ENCODE measurements around the gene CNOT6L.
A peak's percentile ranks its signal among the peaks of the same experiment; 100 is the strongest.
"Not testable (repeated sequence)": the region's sequence is repeated elsewhere in the genome, so short reads cannot be mapped to it uniquely, and the experiment has no call there.

CNOT6L gene

DNA sequence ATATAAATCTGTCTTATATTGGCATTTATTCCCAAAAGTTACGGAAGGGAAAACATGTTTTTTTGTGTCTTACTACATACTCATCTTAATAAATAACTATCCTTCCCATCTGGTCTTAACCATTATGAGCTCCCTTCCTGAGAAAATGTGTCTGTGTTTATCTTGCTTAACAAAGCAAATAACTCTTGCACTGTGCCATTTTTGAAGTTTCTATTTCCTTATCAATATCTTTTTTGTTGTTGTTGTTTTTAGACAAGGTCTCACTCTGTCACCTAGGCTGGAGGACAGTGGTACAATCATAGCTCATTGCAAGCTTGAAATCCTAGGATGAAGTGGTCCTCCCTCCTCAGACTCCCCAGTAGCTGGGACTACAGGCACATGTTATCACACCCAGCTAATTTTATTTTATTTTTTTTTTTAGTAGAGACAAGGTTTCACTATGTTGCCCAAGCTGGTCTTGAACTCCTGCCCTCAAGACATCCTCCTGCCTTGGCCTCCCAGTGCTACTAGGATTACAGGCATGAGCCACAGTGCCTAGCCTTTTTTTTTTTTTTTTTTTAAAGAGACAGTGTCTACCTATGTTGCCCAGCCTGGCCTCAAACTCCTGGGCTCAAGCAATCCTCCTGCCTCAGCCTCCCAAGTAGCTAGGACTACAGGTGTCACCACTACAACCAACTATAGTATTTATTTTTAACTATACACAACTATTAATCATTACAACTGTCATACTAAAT lies 36.9 kb downstream of the CNOT6L start:
- no peak for DNase-seq (ENCODE audit: low read depth in 1 of 2, low spot score in 1 of 2)

- DNase-seq (ENCODE audit: low read depth in 1 of 2, low spot score in 1 of 2), result not testable (repeated sequence)
These were observed 38.4 kb downstream of the CNOT6L start for GRCh38 chr4:77780762-77781161.

GRCh38 chr4:77777135-77777807 lies 41.9 kb downstream of the CNOT6L start:
- DNase-seq (ENCODE audit: low read depth in 1 of 2, low spot score in 1 of 2), result no peak

DNA sequence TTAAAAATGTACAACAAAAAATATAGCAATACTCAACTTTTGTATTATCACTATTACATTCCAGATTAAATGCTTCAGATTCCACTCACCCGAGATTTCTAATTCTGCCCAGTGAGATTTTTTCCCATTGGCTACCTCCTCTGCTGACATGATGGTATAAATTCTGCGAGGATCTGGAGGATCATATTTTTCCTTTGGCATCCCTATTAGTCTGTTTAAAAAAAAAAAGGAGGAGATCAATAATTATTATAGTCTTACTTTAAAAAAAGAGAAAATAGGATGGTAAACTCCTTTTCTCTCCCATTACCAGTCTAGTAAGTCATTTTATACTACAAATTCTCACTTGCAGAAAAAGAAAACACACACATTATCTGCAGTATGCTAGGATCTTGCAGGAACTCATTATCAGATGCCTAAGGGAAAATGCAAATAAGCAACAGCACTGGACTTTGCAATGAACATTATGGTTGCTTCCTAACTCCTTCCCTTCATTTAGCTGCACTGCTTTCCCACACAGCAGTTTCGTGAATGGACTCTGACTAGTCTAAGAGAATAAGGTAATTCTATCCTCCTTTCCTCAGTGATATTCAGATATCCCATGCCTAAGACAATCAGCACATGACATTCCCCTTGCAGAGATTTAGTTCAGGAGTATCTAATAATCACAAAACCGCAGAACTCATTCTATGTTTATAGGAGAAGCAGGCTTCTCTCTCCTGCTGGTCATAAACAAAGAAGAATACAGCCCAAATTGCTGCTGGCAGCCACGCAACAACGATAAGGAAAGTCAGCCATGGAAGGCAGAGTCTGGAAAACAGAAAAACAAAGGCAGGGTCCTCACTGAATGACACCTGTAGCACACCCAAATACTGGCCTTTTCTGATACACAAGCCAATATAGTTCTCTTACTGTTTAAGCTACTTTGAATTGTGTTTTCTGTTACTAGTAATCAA lies 42.7 kb downstream of the CNOT6L start:
- no peak for DNase-seq (ENCODE audit: low read depth in 1 of 2, low spot score in 1 of 2)

- no peak for DNase-seq (ENCODE audit: low read depth in 1 of 2, low spot score in 1 of 2)
These were observed 46.1 kb downstream of the CNOT6L start for GRCh38 chr4:77773101-77773500.

GRCh38 chr4:77771566-77771965 lies 47.6 kb downstream of the CNOT6L start:
- DNase-seq (ENCODE audit: low read depth in 1 of 2, low spot score in 1 of 2), result no peak

DNA sequence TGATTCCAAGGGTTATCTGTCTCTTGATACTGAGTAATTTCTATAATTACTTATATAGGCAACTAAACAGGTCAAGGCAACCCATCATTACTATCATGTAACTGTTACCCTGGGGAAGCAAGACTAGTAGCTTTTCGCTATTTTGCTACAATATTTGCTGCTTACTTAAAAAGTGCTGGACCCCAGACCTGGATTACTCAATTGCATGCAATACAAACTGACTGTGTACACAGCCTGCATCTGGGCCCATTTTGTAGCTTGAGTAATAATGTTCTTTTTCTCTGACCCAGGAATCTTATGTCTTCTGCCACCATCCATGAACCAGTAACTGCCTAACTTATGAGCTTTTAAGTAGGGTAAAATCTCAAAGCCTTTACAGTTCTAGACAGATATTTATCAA lies 53.4 kb downstream of the CNOT6L start:
- no peak for DNase-seq (ENCODE audit: low read depth in 1 of 2, low spot score in 1 of 2)

DNA sequence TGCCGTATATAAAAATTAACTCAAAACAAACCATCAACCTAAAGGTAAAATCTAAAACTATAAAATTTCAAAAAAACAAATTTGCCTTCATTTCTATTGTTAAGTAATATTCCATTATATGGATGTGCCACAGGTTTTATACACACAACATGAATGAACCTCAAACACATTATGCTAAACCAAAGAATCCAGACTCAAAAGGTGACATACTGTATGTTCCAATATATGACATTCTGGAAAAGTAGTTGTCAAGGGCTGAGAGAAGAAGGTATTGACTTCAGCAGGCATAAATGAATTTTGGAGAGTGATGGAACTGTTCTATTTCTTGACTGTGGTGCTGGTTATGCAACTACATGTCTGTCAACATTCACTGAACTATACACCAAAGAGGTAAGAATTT lies 56.6 kb downstream of the CNOT6L start:
- no peak for DNase-seq (ENCODE audit: low read depth in 1 of 2, low spot score in 1 of 2)

- no peak for DNase-seq (ENCODE audit: low read depth in 1 of 2, low spot score in 1 of 2)
These were observed 57.6 kb downstream of the CNOT6L start for GRCh38 chr4:77761595-77761994.

DNA sequence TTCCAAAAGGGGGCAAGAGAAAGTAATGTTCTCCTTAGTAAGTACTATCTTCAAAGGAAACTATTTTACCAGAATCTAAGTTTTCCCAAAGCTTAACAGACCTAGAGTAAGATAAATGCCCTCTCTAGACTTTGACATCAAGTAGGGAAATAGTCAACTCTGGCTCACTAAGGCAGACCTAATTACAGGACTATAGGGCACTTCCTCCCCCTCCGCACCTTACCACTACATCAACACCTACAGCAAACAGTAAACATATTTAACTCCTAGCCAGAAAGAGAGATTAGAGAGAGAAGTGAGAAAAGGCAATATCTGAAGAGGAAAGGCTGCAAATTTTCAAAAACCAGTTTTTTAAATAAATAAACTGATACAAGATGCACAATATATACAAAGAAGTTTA lies 60.4 kb downstream of the CNOT6L start:
- DNase-seq (ENCODE audit: low read depth in 1 of 2, low spot score in 1 of 2), result no peak

DNA sequence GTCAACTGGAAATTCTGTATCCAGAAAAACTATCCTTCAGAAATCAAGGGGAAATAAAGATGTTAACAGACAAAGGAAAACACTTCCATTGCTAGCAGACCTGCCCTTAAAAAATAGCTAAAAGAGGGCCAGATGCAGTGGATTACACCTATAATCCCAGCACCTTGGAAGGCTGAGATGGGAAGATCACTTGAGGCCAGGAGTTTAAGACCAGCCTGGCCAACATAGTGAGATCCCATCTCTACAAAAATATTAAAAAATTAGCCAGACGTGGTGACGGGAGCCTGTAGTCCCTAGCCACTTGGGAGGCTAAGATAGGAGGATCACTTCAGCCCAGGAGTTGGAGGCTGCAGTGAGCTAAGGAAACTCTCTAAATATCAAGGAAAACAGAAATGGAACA lies 67.4 kb downstream of the CNOT6L start:
- no peak for DNase-seq (ENCODE audit: low read depth in 1 of 2, low spot score in 1 of 2)

DNA sequence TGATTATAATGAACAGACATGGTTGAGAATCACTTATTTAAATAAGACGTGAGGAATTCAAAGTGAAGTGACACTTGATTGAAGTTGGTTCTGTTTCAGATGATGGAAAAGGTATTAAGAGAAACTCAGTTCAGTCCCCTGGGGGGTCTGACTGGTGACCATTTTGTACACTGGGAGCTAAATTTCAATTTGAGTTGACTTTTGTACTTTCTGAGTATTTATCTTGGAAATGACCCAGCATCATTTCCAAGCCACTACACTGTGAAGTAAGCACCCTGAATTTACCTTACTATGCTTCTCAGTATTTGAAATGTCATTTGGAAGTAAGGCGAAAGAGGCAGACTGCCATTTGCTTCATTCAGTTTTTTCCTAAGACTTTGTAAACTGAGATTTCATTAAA lies 73.4 kb downstream of the CNOT6L start:
- no peak for DNase-seq (ENCODE audit: low read depth in 1 of 2, low spot score in 1 of 2)

DNA sequence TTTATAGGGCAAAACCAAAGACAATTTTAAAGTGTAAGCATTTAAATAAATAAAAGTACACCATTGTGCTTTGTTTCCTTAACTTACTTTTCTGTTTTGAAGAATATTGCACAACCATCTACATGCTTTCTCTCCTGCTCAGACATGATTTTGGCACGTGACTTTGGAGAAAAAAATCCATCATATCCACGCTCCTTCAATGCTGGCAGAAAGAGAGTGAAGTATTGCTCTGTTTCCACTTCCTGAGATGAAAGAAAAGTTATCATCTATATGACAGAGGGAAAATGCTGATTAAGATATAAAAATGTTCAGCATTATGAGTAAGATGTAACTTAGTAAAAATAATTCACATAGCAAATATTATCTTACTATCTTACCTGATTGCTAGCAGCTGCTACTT lies 77.1 kb downstream of the CNOT6L start:
- no peak for DNase-seq (ENCODE audit: low read depth in 1 of 2, low spot score in 1 of 2)

GRCh38 chr4:77740480-77740879 lies 78.7 kb downstream of the CNOT6L start:
- no peak for DNase-seq (ENCODE audit: low read depth in 1 of 2, low spot score in 1 of 2)

DNA sequence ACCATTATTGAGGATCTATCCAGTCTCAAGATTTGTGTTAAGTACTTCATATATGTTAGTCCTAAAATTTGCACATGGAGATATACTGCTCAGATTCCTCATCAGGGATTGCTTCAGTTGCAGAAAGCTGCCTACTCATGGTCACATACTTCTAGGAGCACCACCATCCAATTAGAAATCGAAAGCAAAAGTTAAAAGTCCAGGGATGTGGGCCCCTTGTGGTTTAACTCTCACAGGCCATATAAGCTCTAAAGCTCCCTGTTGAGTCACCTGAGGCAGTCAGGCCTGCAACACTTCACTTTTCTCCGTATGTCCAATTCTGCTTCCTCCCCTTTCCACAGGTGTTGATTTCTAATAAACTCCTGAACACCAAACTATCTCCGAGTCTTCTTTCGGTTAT lies 84.2 kb downstream of the CNOT6L start:
- DNase-seq (ENCODE audit: low read depth in 1 of 2, low spot score in 1 of 2), result peak in 1 of 2 donors; percentile 14

DNA sequence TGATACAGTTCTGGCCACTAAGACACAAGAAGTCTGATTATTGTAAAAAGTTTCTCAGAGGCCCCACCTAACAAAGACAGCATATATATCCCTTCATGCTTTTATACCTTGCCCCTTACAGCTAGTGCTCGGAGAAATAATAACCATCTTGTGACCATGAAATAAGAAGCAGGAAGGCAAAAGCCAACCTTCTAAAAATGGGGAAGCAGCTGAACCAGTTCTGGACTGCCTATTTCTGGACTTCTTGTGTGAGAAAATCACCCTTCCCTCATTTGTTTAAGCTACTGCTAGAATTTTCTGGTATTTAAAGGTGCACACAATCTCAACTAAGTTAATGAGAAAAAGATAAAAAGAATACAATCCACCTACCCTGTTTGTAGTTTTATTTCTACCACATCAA lies 87.5 kb downstream of the CNOT6L start:
- no peak for DNase-seq (ENCODE audit: low read depth in 1 of 2, low spot score in 1 of 2)

- DNase-seq (ENCODE audit: low read depth in 1 of 2, low spot score in 1 of 2), result no peak
These were observed 90.7 kb downstream of the CNOT6L start for GRCh38 chr4:77728420-77728819.

DNA sequence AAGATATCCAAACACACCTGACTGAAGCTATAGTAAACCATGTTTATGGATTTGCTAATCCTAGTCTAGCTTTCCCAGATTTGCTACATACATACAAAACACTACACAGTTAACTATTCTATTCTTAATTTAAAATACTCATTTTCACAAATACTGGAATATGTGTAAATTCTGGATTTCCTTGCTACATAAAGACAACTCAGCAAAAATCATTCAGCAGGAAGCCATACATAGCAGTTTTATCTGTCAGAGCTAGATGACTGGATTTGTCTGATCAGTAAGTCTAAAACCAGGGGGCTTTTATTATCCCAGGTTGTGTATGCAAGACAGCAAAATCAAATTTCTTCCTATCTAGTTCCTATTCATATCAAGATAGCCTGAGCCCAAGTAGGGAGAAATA lies 98.1 kb downstream of the CNOT6L start:
- no peak for DNase-seq (ENCODE audit: low read depth in 1 of 2, low spot score in 1 of 2)

- DNase-seq (ENCODE audit: low read depth in 1 of 2, low spot score in 1 of 2), result not testable (repeated sequence)
These were observed 100.7 kb downstream of the CNOT6L start for GRCh38 chr4:77718500-77718899.

- DNase-seq (ENCODE audit: low read depth in 1 of 2, low spot score in 1 of 2), result no peak
These were observed 103.5 kb downstream of the CNOT6L start for GRCh38 chr4:77715414-77716290.

DNA sequence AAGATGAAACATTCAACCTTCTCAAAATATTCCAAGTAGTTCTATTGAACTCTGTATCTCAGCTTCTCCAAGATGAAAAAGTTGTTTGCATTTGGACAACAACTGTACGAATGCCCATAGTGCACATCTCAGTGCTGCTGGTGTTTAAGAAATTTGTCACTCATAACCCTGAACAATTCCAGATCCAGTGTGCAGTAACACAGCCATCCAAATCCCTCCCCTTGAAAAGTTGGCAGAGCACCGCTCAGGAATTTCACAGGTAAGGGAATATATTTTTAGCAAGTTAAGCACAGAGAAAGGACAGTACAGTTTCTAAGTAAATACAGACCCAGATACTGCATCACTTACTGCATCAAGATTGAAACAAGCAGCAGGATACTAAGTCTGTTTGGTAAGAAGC lies 104.7 kb downstream of the CNOT6L start:
- DNase-seq (ENCODE audit: low read depth in 1 of 2, low spot score in 1 of 2), result no peak
